NB4 (cell line): ENCODE measurements around the gene CUX1.
"Not testable (repeated sequence)": the region's sequence is repeated elsewhere in the genome, so short reads cannot be mapped to it uniquely, and the experiment has no call there.

Experiments used
- CTCF ChIP-seq: IDR thresholded peaks from one replicate; pipeline ENCODE4 v1.5.1; 2012; ENCODE audit warnings: low read depth, low read length
- MAX ChIP-seq: IDR thresholded peaks from 2 replicates; pipeline ENCODE4 v1.6.1; 2011; ENCODE audit warnings: low read depth, low read length
- MYC ChIP-seq: IDR thresholded peaks from 2 replicates; pipeline ENCODE4 v1.6.1; 2011; ENCODE audit warnings: low read depth, low read length
- POLR2A ChIP-seq: IDR thresholded peaks from 2 replicates; pipeline ENCODE4 v1.6.1; 2011; ENCODE audit warnings: mild to moderate bottlenecking; ENCODE audit not compliant: insufficient read length; ENCODE audit errors: extremely low read depth

- TF ChIP-seq CTCF, POLR2A, MAX, MYC: not testable (repeated sequence)
Observed at GRCh38 chr7:102183848-102184247, 366.4 kb downstream of the CUX1 start.
